ENCODE data around the gene NELFE.
"Not testable (repeated sequence)": the region's sequence is repeated elsewhere in the genome, so short reads cannot be mapped to it uniquely, and the experiment has no call there.

NELFE gene

GRCh38 chr6:31911826-31912585, 46.8 kb downstream of the NELFE start:
- no peak for DNase-seq

- DNase-seq, result not testable (repeated sequence)
Measured at GRCh38 chr6:31909298-31909697, 49.5 kb downstream of the NELFE start.

- DNase-seq, result no peak
Measured at GRCh38 chr6:31908791-31909190, 50.0 kb downstream of the NELFE start.

GRCh38 chr6:31908255-31908654, 50.5 kb downstream of the NELFE start:
- not testable (repeated sequence) for DNase-seq

GRCh38 chr6:31907158-31907813, 51.5 kb downstream of the NELFE start:
- DNase-seq, result peak; percentile 5

- not testable (repeated sequence) for DNase-seq
Measured at GRCh38 chr6:31906727-31907126, 52.0 kb downstream of the NELFE start.

GRCh38 chr6:31906122-31906521, 52.6 kb downstream of the NELFE start:
- DNase-seq, result no peak

- DNase-seq, result no peak
Measured at GRCh38 chr6:31905041-31905440, 53.7 kb downstream of the NELFE start.

- peak; percentile 6 for DNase-seq
Measured at GRCh38 chr6:31903957-31904356, 54.8 kb downstream of the NELFE start.
